HT-29 (cell line): ENCODE measurements around the gene IL18BP. TPM values are rescaled to one million over a fixed set of nuclear protein-coding genes. Genes with fewer than 3 reads are reported as not detected.

Experiments
- DNase-seq: peaks from one replicate; pipeline ENCODE4 v3.0.0-alpha.2; 2015; ENCODE audit warnings: low spot score
- total RNA-seq: library from RNA; depleted of rRNA; stranded (reverse); fragments of >200 nt; shearing (Covaris generic); gene quantifications from 2 replicates; pipeline ENCODE4 v1.2.3, GENCODE V29; 2014; rRNA removed

Gene IL18BP
- 3.4 and 5.8 TPM in 2 replicates for total RNA-seq

DNA sequence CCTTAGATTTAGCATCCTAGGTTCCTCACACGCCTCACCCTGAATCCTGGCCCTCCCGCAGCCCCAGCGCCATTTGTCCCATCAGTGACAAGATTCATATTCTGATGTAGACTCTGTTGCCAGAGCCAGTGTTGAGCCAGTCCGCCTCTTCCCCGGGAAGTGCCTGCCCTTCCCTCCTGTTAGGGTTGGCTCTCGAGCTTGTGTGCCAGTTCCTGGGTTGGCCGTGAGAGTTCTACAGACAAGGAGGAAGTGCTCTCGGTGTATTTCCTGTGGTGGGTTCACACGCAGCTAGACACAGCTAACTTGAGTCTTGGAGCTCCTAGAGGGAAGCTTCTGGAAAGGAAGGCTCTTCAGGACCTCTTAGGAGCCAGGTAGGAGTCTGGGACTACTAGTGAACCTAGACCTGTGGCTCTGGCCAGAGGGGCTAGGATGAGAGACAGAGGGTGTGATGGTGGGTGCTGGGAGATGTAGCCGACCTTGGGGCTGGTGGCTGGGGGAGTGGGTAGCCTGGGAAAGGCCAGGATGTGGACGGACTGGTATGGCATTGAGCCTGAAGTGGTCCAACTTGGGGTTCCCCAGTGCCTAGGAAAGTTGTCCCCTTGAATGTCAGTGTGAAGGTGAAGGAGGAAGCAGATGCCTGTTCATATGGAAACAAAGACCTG is at the start of gene IL18BP:
Gene IL18BP, plus strand, starts transcription at position 261 of the 662 bp plus-strand sequence. CDS start 1,076 bp downstream, outside the sequence.
- DNase-seq: no peak

DNA sequence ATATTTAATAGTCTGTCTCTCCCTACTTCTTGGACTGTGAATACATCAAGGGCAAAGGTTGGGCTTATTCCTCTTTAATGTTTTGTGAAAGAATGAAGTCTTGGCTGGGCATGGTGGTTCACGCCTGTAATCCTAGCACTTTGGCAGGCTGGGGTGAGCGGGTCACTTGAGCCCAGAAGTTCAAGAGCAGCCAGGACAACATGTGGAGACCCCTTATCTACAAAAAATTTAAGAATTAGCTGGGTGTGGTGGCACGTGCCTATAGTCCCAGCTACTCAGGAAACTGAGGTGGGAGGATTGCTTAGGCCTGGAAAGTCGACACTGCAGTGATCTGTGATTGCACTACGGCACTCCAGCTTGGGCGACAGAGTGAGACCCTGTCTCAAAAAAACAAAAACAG is 49.7 kb upstream of the IL18BP start:
- DNase-seq: no peak

DNA sequence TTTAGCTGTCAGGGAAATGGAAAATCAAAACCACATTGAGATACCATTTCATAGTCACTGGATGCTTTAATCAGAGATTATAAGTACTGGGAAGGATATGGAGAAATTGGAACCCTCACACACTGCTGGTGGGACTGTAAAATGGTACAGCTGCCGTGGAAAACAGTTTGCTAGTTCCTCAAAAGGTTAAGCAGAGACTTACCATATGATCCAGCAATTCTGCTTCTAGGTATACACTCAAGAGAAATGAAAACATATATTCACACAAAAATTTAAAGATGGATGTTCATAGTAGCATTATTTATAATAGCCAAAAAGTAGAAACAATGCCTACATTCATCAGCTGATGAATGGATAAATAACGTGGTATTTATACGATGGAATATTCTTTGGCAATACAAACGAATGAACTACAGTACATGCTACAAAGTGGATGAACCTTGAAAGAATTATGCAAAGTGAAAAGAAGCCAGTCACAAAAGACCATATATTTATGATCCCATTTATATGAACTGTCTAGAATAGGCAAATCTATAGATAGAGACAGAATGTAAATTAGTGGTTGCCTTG is 46.9 kb upstream of the IL18BP start:
- no peak for DNase-seq

DNA sequence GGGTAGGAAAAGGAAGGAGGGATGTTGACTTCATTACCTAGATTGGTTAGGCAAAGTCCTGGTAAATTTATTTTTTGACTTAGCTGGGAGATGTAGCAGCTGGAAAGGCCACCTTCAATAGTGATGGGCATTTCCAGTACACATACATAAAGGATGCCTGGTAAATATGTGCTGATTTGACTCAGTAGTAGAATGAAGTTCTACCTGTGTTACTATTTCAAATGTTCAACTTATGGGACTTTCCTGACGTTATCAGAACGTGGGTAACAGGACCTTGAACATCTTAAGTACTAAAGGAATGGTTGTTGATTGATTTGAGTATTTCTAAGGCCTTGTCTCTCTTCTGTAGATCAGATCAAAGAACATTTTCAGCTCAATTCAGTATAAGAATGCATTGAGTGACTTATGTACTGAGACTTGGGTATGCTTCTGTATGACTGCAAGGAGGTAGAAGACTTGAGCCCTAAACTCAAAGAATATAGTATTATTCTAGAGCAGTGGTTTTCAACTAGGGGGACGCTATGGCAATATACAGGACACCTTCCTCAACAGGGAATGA is 42.7 kb upstream of the IL18BP start:
- DNase-seq: no peak

- no peak for DNase-seq
These were observed 36.2 kb upstream of the IL18BP start for GRCh38 chr11:71962428-71963038.

DNA sequence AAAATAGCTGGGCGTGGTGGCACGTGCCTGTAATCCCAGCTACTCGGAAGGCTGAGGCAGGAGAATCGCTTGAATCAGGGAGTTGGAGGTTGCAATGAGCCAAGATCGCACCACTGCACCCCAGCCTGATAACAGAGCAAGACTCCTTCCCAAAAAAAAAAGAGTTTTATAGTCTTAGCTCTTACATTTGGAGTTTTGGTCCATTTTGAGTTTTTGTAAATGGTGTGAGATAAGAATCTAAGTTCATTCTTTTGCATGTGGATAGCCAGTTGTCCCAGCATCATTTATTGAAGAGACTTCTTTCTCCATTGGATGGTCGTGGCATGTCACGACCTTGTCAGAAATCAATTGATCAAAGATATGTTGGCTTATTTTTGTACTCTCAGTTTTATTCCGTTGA is 35.2 kb upstream of the IL18BP start:
- DNase-seq: no peak

GRCh38 chr11:71964641-71965040 is 34.1 kb upstream of the IL18BP start:
- DNase-seq: no peak

DNA sequence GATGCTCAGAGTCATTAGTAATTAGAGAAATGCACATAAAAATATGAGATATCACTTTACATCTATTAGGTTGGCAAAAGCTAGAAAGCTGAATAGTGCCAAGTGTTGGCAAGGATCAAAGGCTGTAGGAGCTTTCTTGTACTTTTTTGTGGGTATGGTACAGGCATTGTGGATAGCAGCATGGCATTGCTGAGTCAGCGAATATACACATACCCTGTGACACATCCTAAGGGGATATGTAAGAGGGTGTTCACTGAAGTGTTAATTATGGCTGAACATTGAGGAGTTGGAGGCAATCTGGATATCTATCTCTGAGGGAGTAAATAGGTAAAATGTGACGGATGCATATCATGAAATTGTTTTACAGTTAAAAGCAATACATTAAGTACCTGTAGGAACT is 27.0 kb upstream of the IL18BP start:
- no peak for DNase-seq

DNA sequence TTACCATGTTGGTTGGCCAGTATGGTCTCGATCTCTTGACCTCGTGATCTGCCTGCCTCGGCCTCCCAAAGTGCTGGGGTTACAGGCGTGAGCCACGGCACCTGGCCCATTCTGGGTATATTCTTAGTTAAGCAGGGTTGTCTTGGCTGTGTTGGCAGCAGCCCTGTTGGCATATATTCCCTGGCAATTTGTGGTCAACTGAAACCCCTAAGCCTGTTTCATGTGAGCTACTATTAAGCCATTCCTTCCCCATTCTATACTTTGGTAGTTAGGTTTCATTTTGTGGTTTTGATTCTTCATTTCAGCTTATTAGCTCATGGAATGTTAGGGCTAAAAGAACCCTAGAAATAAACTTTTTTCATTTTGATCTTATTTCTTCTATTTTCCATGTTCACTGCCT is 22.2 kb upstream of the IL18BP start:
- DNase-seq: no peak

GRCh38 chr11:71977090-71977489 is 21.6 kb upstream of the IL18BP start:
- no peak for DNase-seq

GRCh38 chr11:71977743-71978418 is 20.8 kb upstream of the IL18BP start:
- DNase-seq: peak; percentile 84

DNA sequence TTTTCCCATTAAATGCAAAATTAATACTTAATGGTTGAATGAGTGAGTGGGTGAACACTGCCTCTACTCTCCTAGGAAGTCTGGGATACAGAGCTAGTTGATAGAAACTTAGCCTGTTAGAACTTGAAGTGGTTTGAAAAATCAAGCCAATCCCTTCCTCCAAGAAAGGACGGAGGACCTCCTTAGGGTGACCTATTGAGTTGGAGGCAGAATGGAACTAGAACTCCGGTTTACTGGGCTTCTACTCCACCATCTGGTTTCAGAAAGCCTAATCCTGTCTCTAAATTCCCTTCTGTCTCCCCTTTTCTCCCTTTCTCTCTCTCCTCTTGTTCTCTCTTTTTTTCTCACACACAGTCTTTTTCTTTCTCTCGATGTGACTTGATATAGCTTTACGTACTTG is 19.6 kb upstream of the IL18BP start:
- no peak for DNase-seq

DNA sequence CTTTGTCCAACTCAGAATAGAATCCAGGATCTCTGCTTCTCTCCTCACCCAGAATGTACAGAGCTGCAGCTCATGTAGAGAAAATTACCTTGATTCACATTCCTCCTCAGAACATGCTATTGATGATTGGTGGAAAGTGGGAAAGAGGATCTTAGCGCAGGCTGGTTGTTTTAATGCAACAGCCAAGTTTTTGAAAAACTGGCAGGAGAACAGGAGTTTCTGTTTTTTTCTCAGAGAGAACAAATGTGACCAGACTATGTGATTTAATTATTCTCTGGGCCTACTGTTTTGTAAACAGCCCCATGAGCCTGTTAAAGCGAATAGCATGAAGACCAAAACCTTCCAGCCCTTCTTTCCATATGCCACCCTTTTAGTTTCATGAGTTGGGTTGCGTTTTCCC is 19.1 kb upstream of the IL18BP start:
- no peak for DNase-seq

GRCh38 chr11:71986131-71986530 is 12.6 kb upstream of the IL18BP start:
- no peak for DNase-seq

DNA sequence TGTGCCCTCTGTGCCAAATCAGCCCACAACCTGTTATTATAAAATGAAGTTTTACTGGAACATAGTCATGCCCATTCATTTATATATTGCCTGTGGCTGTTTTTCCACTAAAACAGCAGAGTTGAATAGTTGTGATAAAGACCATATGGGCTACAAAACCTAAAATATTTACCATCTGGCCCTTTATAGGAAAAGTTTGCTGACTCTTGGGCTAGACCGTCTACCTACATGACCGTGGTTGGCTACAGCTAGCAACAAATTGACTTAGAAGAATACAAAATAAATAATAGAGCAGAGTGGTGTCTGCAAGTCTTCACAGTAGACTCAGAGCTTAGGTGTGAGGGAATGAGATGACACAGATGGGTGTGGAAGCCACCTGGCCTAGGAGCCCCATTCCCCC is 11.2 kb upstream of the IL18BP start:
- no peak for DNase-seq

GRCh38 chr11:71988050-71988449 is 10.7 kb upstream of the IL18BP start:
- no peak for DNase-seq

- no peak for DNase-seq
These were observed 8.0 kb upstream of the IL18BP start for GRCh38 chr11:71990701-71991100.

- DNase-seq: no peak
These were observed 7.2 kb upstream of the IL18BP start for GRCh38 chr11:71991494-71991893.

DNA sequence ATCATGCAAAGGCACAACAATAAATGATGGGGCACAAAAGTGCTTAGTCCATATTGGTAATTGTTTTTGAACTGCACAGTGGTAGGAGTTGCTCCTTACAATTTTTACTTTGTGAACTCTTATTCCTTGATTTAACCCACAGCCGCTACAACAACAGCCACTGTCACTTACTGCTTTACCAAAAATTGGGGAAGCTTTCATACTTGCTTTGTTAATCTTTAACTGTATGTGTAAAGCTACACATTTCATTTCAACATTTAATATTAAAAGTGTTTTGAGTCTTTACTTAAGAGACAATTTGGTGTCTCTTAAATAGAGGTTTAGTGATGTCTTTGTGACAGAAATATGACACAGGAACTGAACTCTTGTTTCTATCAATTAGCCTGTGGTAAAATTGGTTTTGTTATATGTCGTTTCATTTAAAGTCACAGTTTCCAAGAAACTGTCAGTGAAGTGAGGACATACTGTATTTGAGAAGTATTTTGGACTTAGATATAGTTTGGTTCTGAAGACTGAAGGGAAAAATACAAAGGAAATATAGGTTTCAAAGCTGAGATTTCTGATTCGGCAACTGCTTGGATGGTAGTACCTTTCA is 6.5 kb upstream of the IL18BP start:
- DNase-seq: no peak

GRCh38 chr11:71994786-71995185 is 3.9 kb upstream of the IL18BP start:
- DNase-seq: no peak

- no peak for DNase-seq
These were observed 2.9 kb upstream of the IL18BP start for GRCh38 chr11:71995726-71996291.

GRCh38 chr11:71996517-71996916 is 2.2 kb upstream of the IL18BP start:
- no peak for DNase-seq
